Measurements from ENCODE around the gene KLHL26. TPM values are rescaled to one million over a fixed set of nuclear protein-coding genes. Genes with fewer than 3 reads are reported as not detected.

KLHL26 gene
- total and polyA plus RNA-seq, 2 of the 13 experiments (the other 11 are each of a cell fraction or from before 2014, with no cell fraction given), result 1.5 to 1.7 TPM

- TF ChIP-seq TEAD3 (CRISPR knock-in tag; optimal IDR thresholded peaks at IDR 0.05; ENCODE audit: borderline replicate concordance), result peak; percentile 53
- no peak for TF ChIP-seq FOXC1 (CRISPR knock-in tag; IDR thresholded peaks at IDR 0.05; ENCODE audit: borderline replicate concordance)
- no peak for TF ChIP-seq ZNF761 (CRISPR knock-in tag; conservative IDR thresholded peaks at IDR 0.05)
- TF ChIP-seq ZBTB40 (IDR thresholded peaks at IDR 0.05), result no peak
- no peak for TF ChIP-seq ZBTB40 (CRISPR knock-in tag; IDR thresholded peaks at IDR 0.05)
- TF ChIP-seq, protein P1, sequence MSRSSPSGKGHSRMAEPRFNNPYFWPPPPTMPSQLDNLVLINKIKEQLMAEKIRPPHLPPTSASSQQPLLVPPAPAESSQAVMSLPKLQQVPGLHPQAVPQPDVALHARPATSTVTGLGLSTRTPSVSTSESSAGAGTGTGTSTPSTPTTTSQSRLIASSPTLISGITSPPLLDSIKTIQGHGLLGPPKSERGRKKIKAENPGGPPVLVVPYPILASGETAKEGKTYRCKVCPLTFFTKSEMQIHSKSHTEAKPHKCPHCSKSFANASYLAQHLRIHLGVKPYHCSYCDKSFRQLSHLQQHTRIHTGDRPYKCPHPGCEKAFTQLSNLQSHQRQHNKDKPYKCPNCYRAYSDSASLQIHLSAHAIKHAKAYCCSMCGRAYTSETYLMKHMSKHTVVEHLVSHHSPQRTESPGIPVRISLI (CRISPR knock-in tag; IDR thresholded peaks at IDR 0.05; ENCODE audit: borderline replicate concordance), result no peak
- no peak for TF ChIP-seq TBX3 (IDR thresholded peaks at IDR 0.05; ENCODE audit: borderline replicate concordance)
- TF ChIP-seq ZNF441 (CRISPR knock-in tag; IDR thresholded peaks at IDR 0.05; ENCODE audit: borderline replicate concordance), result no peak
- no peak for TF ChIP-seq SMC3 (IDR thresholded peaks at IDR 0.05; ENCODE audit: low read length)
- TF ChIP-seq NR2C2 (CRISPR knock-in tag; IDR thresholded peaks at IDR 0.05; ENCODE audit: borderline replicate concordance), result no peak
- TF ChIP-seq ZNF749 (CRISPR knock-in tag; IDR thresholded peaks at IDR 0.05; ENCODE audit: borderline replicate concordance), result 0 out of 2 replicates have a peak, but pooled peaks have one; percentile 15
- no peak for TF ChIP-seq ZNF460 (CRISPR knock-in tag; IDR thresholded peaks at IDR 0.05; ENCODE audit: borderline replicate concordance)
- TF ChIP-seq, protein P2, sequence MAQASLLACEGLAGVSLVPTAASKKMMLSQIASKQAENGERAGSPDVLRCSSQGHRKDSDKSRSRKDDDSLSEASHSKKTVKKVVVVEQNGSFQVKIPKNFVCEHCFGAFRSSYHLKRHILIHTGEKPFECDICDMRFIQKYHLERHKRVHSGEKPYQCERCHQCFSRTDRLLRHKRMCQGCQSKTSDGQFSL (CRISPR knock-in tag; IDR thresholded peaks at IDR 0.05), result peak; percentile 46; the same call in 1 of the 2 replicates
- TF ChIP-seq DMAP1 (CRISPR knock-in tag; IDR thresholded peaks at IDR 0.05), result 0 out of 2 replicates have a peak, but pooled peaks have one; percentile 29
- TF ChIP-seq TSC22D2 (CRISPR knock-in tag; IDR thresholded peaks at IDR 0.05; ENCODE audit: borderline replicate concordance), result no peak
- no peak for TF ChIP-seq ZMYM2 (CRISPR knock-in tag; IDR thresholded peaks at IDR 0.05)
Measured at GRCh38 chr19:18605546-18606280, 31.1 kb upstream of the KLHL26 start (continued).
